Glutamatergic neuron (in vitro differentiated cells): ENCODE measurements around the gene KCTD2. TPM values are rescaled to one million over a fixed set of nuclear protein-coding genes. Genes with fewer than 3 reads are reported as not detected.
A peak's percentile ranks its signal among the peaks of the same experiment; 100 is the strongest.

ENCODE experiments used
- DNase-seq: peaks from one replicate; pipeline ENCODE4 v3.0.0; 2022
- H3K27ac Mint-ChIP-seq: one replicate; pipeline ENCODE4 v1.8.0; 2020; ENCODE audit warnings: mild to moderate bottlenecking, mixed read lengths, inconsistent platforms; ENCODE audit not compliant: unreplicated experiment
- H3K27me3 Mint-ChIP-seq: one replicate; pipeline ENCODE4 v1.8.0; 2020; ENCODE audit warnings: mild to moderate bottlenecking, moderate library complexity, mixed read lengths, inconsistent platforms; ENCODE audit not compliant: unreplicated experiment
- H3K36me3 Mint-ChIP-seq: one replicate; pipeline ENCODE4 v1.8.0; 2020; ENCODE audit warnings: mild to moderate bottlenecking, mixed read lengths, inconsistent platforms; ENCODE audit not compliant: unreplicated experiment
- H3K4me1 Mint-ChIP-seq: one replicate; pipeline ENCODE4 v1.8.0; 2020; ENCODE audit warnings: mild to moderate bottlenecking, low read depth, mixed read lengths, inconsistent platforms; ENCODE audit not compliant: unreplicated experiment
- H3K4me3 Mint-ChIP-seq: one replicate; pipeline ENCODE4 v1.8.0; 2020; ENCODE audit warnings: mild to moderate bottlenecking, mixed read lengths, inconsistent platforms; ENCODE audit not compliant: unreplicated experiment
- H3K9me3 Mint-ChIP-seq: one replicate; pipeline ENCODE4 v1.8.0; 2020; ENCODE audit warnings: mild to moderate bottlenecking, moderate library complexity, mixed read lengths, inconsistent platforms; ENCODE audit not compliant: unreplicated experiment
- total RNA-seq: library from RNA; stranded (reverse); fragmentation: NEBNext Ultra II Directional; extraction: Animal tissue kit (Norgen Biotek cat#: 25700); gene quantifications from one replicate; pipeline ENCODE4 v1.2.1, GENCODE V29; 2021; ENCODE audit not compliant: unreplicated experiment
- TF ChIP-seq, protein P1 (sequence below): fragments of 200-600 bp; sonication (generic); IDR thresholded peaks from one replicate; pipeline ENCODE4 v1.5.0; 2021; ENCODE audit not compliant: partially characterized antibody, unreplicated experiment

Gene KCTD2
- total RNA-seq, 1 donor from 2014 or later, result 23.4 TPM

DNA sequence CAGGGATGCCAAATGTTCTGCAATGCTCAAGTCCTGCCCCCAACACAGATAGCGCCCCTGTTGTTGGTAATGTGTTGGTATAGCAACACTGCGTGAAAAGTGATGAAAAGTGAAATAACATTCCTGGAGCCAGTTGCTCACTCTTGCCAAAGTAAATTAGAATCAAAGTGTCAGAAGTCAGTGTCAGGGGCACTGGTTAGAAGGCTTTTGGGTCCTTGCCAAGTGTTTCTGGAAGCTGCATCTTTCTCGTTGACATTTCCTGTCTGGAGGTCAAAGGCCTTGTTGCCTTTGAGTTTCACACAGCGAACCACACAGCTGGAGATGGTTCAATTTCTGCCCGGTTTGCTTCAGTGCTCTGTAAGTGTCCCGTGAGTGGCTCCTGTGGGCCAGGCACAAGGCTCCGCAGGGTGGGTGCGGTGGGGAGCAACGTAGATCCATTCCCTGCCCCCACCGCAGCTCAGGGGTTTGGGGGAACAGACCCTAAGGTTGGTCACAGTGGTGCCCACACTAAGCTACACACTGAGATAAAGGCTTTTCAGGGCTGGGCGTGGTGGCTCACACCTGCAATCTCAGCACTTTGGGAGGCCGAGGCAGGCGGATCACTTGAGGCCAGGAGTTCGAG, 37.1 kb downstream of the KCTD2 start:
- Mint-ChIP-seq H3K36me3 (no peaks in the 10 kb centered on the region), H3K27ac (no peak overlapping the region), H3K4me3 (no peak overlapping the region), H3K9me3 (peaks cover 1% of the 10 kb centered on the region), H3K27me3 (peaks cover 13% of the 10 kb centered on the region), H3K4me1 (peaks cover 4% of the 10 kb centered on the region)
- TF ChIP-seq, protein P1, sequence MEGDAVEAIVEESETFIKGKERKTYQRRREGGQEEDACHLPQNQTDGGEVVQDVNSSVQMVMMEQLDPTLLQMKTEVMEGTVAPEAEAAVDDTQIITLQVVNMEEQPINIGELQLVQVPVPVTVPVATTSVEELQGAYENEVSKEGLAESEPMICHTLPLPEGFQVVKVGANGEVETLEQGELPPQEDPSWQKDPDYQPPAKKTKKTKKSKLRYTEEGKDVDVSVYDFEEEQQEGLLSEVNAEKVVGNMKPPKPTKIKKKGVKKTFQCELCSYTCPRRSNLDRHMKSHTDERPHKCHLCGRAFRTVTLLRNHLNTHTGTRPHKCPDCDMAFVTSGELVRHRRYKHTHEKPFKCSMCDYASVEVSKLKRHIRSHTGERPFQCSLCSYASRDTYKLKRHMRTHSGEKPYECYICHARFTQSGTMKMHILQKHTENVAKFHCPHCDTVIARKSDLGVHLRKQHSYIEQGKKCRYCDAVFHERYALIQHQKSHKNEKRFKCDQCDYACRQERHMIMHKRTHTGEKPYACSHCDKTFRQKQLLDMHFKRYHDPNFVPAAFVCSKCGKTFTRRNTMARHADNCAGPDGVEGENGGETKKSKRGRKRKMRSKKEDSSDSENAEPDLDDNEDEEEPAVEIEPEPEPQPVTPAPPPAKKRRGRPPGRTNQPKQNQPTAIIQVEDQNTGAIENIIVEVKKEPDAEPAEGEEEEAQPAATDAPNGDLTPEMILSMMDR, result no peak
- DNase-seq, result no peak

DNA sequence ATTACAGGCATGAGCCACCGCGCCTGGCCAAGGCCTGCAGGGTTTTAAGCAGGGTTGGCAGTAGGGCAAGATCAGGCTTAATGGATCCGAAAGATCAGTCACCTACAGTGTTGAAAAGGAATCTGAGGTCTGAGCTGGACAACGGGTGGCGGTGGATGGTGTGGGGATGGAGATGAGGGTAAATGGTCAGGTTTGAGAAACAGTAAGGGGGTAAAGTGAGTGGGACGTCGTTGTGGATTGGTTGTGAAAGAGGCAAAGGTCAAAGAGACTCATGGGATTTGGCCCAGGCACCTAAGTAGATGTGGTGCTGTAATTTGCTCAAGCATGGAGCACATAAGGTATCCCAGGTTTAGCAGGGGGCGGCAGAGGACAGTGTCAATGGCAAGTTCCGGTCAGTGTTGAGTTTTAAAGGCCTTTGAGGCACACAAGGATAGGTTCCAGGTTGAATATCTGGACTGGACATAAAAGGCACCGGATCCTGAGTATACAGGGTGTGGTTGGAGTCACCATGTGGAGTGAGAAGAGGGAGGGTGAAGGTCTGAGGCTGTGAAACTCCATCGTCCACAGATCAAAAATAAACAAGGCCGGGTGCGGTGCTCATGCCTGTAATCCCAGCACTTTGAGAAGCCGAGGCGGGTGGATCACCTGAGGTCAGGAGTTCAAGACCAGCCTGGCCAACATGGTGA, 39.6 kb downstream of the KCTD2 start:
- Mint-ChIP-seq H3K9me3 (peaks cover 4% of the 10 kb centered on the region), H3K4me3 (peak overlapping the region; percentile 53), H3K27me3 (peaks cover 17% of the 10 kb centered on the region), H3K4me1 (peaks cover 2% of the 10 kb centered on the region), H3K36me3 (no peaks in the 10 kb centered on the region), H3K27ac (no peak overlapping the region)
- TF ChIP-seq, protein P1, result no peak
- no peak for DNase-seq

DNA sequence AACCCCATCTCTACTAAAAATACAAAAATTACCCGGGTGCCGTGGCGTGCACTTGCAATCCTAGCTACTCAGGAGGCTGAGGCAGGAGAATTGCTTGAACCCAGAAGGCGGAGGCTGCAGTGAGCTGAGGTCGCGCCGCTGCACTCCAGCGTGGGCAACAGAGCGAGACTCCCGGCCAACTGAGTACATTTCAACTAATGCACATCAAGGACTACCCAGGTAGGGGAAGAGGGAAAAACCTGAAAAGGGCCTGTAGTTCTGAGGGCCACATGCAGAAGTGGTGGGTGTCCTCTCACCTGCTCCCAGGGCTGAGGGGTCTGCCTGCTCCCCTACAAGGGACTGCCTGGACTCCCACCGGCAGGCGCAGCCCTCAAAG, 40.1 kb downstream of the KCTD2 start:
- no peak for DNase-seq

DNA sequence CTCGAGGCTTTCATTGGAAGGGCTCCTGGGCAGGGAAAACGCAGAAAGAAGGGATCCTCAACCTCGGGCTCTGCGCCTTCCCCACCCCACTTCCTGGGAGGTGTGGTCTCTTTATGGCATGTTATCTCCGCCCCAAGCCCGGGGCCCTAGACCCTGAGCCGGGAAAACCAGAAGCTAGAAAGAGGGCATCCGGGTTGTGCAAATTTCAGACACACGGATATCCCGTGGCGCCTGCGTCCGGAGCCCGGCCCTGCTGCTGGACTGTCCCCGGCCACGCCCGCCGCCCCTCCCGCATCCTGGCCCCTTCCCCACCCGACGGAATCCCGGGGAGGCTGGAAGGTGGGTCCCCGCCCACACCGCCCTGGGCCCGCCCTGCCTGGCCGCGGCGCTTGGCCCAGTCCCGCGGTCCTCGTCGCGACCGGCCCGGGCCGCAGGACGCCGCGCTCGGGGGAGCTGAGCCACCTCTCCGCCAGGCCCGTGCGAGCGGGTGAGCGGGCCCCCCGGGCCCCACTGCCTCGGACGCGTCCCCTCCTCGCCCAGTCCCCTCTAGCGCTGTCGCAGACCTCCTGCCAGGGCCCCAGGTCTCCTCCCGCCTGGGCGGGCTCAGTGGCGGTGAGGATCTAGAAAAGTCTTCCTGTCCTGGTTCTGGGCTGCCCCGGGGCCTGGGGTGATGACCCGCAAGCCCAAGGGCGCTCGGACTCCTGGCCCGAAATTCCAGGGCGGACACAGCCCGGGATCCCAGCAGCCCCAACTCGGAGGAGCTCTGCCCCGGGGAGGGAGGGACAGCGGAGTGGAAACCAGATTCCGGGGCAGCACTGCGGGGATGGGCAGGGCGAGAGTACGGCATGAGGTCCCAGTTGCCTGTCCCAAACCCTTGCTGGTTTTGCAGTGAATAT, 40.8 kb downstream of the KCTD2 start, which contains the start of gene SLC16A5:
TSS of gene SLC16A5 (plus strand) at position 397 of the 896 bp plus-strand sequence. CDS start 5,683 bp downstream, outside the sequence.
- DNase-seq, result peak; percentile 62
- H3K27ac Mint-ChIP-seq, result no peak within 1 kb of the TSS
- peaks cover 6% of the 10 kb centered on the region for H3K9me3 Mint-ChIP-seq
- H3K4me3 Mint-ChIP-seq, result peak within 1 kb of the TSS; percentile 68
- TF ChIP-seq, protein P1, result no peak
- H3K4me1 Mint-ChIP-seq, result peaks cover 2% of the 10 kb centered on the region
- peaks cover 16% of the 10 kb centered on the region for H3K27me3 Mint-ChIP-seq
- no peaks in the 10 kb centered on the region for H3K36me3 Mint-ChIP-seq

More for the DNA sequence above, 40.1 kb downstream of the KCTD2 start:
- TF ChIP-seq, protein P1, result no peak
- peaks cover 4% of the 10 kb centered on the region for H3K9me3 Mint-ChIP-seq
- H3K4me3 Mint-ChIP-seq, result peak overlapping the region; percentile 68
- peaks cover 14% of the 10 kb centered on the region for H3K27me3 Mint-ChIP-seq
- H3K36me3 Mint-ChIP-seq, result no peaks in the 10 kb centered on the region
- peaks cover 2% of the 10 kb centered on the region for H3K4me1 Mint-ChIP-seq
- H3K27ac Mint-ChIP-seq, result no peak overlapping the region
